SH-SY5Y (cell line): ENCODE data around the gene FLRT2.

Experiments used
- GATA2 ChIP-seq: IDR thresholded peaks from 2 replicates; pipeline ENCODE4 v1.6.1; 2011; ENCODE audit warnings: mild to moderate bottlenecking, low read depth, low read length
- GATA3 ChIP-seq: IDR thresholded peaks from 2 replicates; pipeline ENCODE4 v1.6.1; 2011; ENCODE audit warnings: low read depth, mild to moderate bottlenecking, low read length, moderate library complexity

DNA sequence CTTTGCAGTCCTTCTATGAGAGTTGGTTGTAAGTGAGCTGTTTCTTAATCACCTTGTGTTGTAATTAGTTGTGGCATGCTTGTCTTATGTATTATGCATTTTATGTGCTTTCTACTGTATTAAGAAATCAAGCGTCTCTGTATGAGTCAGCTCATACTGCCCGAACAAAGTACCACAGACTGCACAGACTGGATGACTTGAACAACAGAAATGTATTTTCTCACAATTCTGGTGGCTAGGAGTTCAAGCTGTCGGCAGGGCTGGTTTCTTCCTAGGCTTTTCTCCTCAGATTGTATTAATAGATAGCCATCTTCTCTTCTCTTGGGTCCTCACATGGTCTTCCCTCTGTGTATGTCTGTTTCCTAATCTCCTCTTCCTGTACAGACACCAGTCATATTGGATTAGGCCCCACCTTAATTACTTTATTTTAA lies 77.7 kb downstream of the FLRT2 start:
- TF ChIP-seq GATA2: no peak
- no peak for TF ChIP-seq GATA3
